HL-60 (cell line): ENCODE measurements around the gene ADPGK.

Experiments
- DNase-seq, 2 experiments: peaks; one replicate each; pipeline ENCODE4 v3.0.0-alpha.2; 2010 to 2020; ENCODE audit warnings: low read depth in 1 of 2, low spot score in 1 of 2
- H3K27ac ChIP-seq: fragments of 250-450 bp; sonication (Bioruptor Pico); replicated peaks from 2 replicates; pipeline ENCODE4 v1.5.1; 2020; ENCODE audit warnings: mild to moderate bottlenecking, moderate library complexity
- H3K27me3 ChIP-seq: fragments of 250-450 bp; sonication (Bioruptor Pico); 2 replicates; pipeline ENCODE4 v1.5.1; 2021; ENCODE audit warnings: mild to moderate bottlenecking, moderate library complexity; ENCODE audit not compliant: insufficient read depth, poor library complexity, severe bottlenecking
- H3K4me3 ChIP-seq: replicated peaks from 2 replicates; pipeline ENCODE4 v1.5.1; 2011; ENCODE audit warnings: mild to moderate bottlenecking, control low read depth, low read length; ENCODE audit not compliant: insufficient read depth
- CTCF ChIP-seq: IDR thresholded peaks from one replicate; pipeline ENCODE4 v1.5.1; 2011; ENCODE audit warnings: low read length, control low read depth, inconsistent platforms; ENCODE audit not compliant: insufficient read depth
- GABPA ChIP-seq: IDR thresholded peaks from 2 replicates; pipeline ENCODE4 v1.6.1; 2012; ENCODE audit warnings: low read depth
- POLR2AphosphoS5 ChIP-seq: IDR thresholded peaks from 2 replicates; pipeline ENCODE4 v1.6.1; 2012; ENCODE audit warnings: low read depth
- REST ChIP-seq: IDR thresholded peaks from 2 replicates; pipeline ENCODE4 v1.6.1; 2012; ENCODE audit warnings: low read depth; ENCODE audit not compliant: insufficient replicate concordance
- SPI1 ChIP-seq: IDR thresholded peaks from 2 replicates; pipeline ENCODE4 v1.6.1; 2012; ENCODE audit warnings: low read depth, mild to moderate bottlenecking, borderline replicate concordance

Gene ADPGK

GRCh38 chr15:72706266-72706665, 77.3 kb downstream of the ADPGK start:
- TF ChIP-seq SPI1, result no peak
- no peak for TF ChIP-seq GABPA
- TF ChIP-seq REST, result no peak
- no peak for TF ChIP-seq POLR2AphosphoS5
- no peak for TF ChIP-seq CTCF

More at GRCh38 chr15:72706266-72706665, 77.3 kb downstream of the ADPGK start:
- Histone ChIP-seq H3K4me3 (no peak overlapping the region), H3K27me3 (no peaks in the 10 kb centered on the region), H3K27ac (no peak overlapping the region)
- DNase-seq, result no peak
